IMR-90 (cell line): Measurements from ENCODE around the gene RGR. TPM values are rescaled to one million over a fixed set of nuclear protein-coding genes. Genes with fewer than 3 reads are reported as not detected.

Experiments
- ATAC-seq: fragments of 200-7000 bp; cut with Tn5 transposase; 2 replicates; pipeline ENCODE4 v1.9.1; 2020; ENCODE audit warnings: low read depth, mild to moderate bottlenecking, moderate library complexity
- BruUV-seq: library from RNA; stranded (reverse); fragments of 400-500 nt; replicated peaks from 2 replicates; lab custom pipeline; 2021; lab: Mats Ljungman, UMichigan
- CTCF ChIA-PET: fragments of 300-600 bp; formaldehyde crosslinking; extraction: SDS; loops from one replicate; lab custom pipeline; 2021; ENCODE audit warnings: antibody characterized with exemption; lab: Yijun Ruan, JAX
- POLR2A ChIA-PET: fragments of 300-600 bp; sonication (Branson Sonifier 250); formaldehyde crosslinking; loops from one replicate; lab custom pipeline; 2022; ENCODE audit warnings: antibody characterized with exemption; ENCODE audit not compliant: unreplicated experiment; lab: Charles Lee
- DNase-seq: peaks from one replicate; pipeline ENCODE4 v3.0.0; 2013
- H2AFZ ChIP-seq: replicated peaks from 2 replicates; pipeline ENCODE3; 2013; ENCODE audit warnings: low read length, mild to moderate bottlenecking; ENCODE audit not compliant: poor library complexity
- H2AK5ac ChIP-seq: 2 replicates; pipeline ENCODE4 v1.6.1; 2013; ENCODE audit warnings: low read depth, low read length, inconsistent platforms
- H2AK9ac ChIP-seq: replicated peaks from 2 replicates; pipeline ENCODE3; 2013; ENCODE audit warnings: mild to moderate bottlenecking, low read depth, low read length, moderate library complexity; ENCODE audit not compliant: poor library complexity
- H2BK120ac ChIP-seq: 2 replicates; pipeline ENCODE4 v1.6.1; 2013; ENCODE audit warnings: low read depth, low read length, inconsistent platforms
- H2BK15ac ChIP-seq: 3 replicates; pipeline ENCODE4 v1.6.1; 2013; ENCODE audit warnings: low read depth, low read length, inconsistent platforms
- H2BK20ac ChIP-seq: 2 replicates; pipeline ENCODE4 v1.6.1; 2013; ENCODE audit warnings: low read depth, mild to moderate bottlenecking, inconsistent platforms, low read length, moderate library complexity
- H2BK5ac ChIP-seq: 2 replicates; pipeline ENCODE4 v1.6.1; 2013; ENCODE audit warnings: mild to moderate bottlenecking, low read depth, low read length, inconsistent platforms; ENCODE audit not compliant: poor library complexity, severe bottlenecking
- H3K14ac ChIP-seq: replicated peaks from 2 replicates; pipeline ENCODE4 v1.6.1; 2013; ENCODE audit warnings: low read depth, low read length, inconsistent platforms
- H3K18ac ChIP-seq: 2 replicates; pipeline ENCODE4 v1.6.1; 2013; ENCODE audit warnings: low read depth, low read length, control low read depth
- H3K23ac ChIP-seq: 2 replicates; pipeline ENCODE4 v1.6.1; 2013; ENCODE audit warnings: low read depth, low read length, inconsistent platforms
- H3K27ac ChIP-seq: 2 replicates; pipeline ENCODE4 v1.5.1; 2013; ENCODE audit warnings: mild to moderate bottlenecking, control low read depth, low read length; ENCODE audit not compliant: insufficient read depth
- H3K27me3 ChIP-seq: 2 replicates; pipeline ENCODE4 v1.6.1; 2013; ENCODE audit warnings: low read length; ENCODE audit not compliant: control insufficient read depth, insufficient read depth
- H3K36me3 ChIP-seq: 2 replicates; pipeline ENCODE4 v1.6.1; 2013; ENCODE audit warnings: low read length, mixed read lengths; ENCODE audit not compliant: control insufficient read depth, insufficient read depth
- H3K4ac ChIP-seq: 2 replicates; pipeline ENCODE4 v1.6.1; 2013; ENCODE audit warnings: low read depth, low read length, inconsistent platforms
- H3K4me1 ChIP-seq: 2 replicates; pipeline ENCODE4 v1.6.1; 2013; ENCODE audit warnings: low read length, mixed read lengths; ENCODE audit not compliant: control insufficient read depth, insufficient read depth
- H3K4me2 ChIP-seq: 2 replicates; pipeline ENCODE4 v1.6.1; 2013; ENCODE audit warnings: low read depth, mild to moderate bottlenecking, control low read depth, low read length, moderate library complexity
- H3K4me3 ChIP-seq: 2 replicates; pipeline ENCODE4 v1.5.1; 2013; ENCODE audit warnings: low read depth, mild to moderate bottlenecking, control low read depth, low read length, moderate library complexity; ENCODE audit not compliant: insufficient read depth
- H3K56ac ChIP-seq: 2 replicates; pipeline ENCODE4 v1.6.1; 2013; ENCODE audit warnings: low read length, inconsistent platforms; ENCODE audit not compliant: insufficient read depth; ENCODE audit errors: extremely low read depth
- H3K79me1 ChIP-seq, 2 experiments: 2 replicates each; pipeline ENCODE4 v1.6.1; 2013; ENCODE audit warnings: low read length in 2 of 2, inconsistent platforms in 1 of 2, low read depth in 1 of 2
- H3K9ac ChIP-seq: 2 replicates; pipeline ENCODE4 v1.6.1; 2013; ENCODE audit warnings: low read depth, low read length, control low read depth
- H3K9me1 ChIP-seq: 2 replicates; pipeline ENCODE4 v1.6.1; 2013; ENCODE audit warnings: low read length, inconsistent platforms; ENCODE audit not compliant: insufficient read depth
- H3K9me3 ChIP-seq: 2 replicates; pipeline ENCODE4 v1.6.1; 2013; ENCODE audit warnings: low read length; ENCODE audit not compliant: control insufficient read depth, insufficient read depth
- H4K20me1 ChIP-seq: 2 replicates; pipeline ENCODE4 v1.6.1; 2013; ENCODE audit warnings: low read length, inconsistent platforms; ENCODE audit not compliant: insufficient read depth
- H4K5ac ChIP-seq: 2 replicates; pipeline ENCODE4 v1.6.1; 2013; ENCODE audit warnings: mild to moderate bottlenecking, low read depth, low read length, control low read depth
- H4K8ac ChIP-seq, 2 experiments: 2 replicates each; pipeline ENCODE4 v1.6.1; 2013; ENCODE audit warnings: low read depth in 2 of 2, low read length in 2 of 2, control low read depth in 1 of 2, inconsistent platforms in 1 of 2
- H4K91ac ChIP-seq: 2 replicates; pipeline ENCODE4 v1.6.1; 2013; ENCODE audit warnings: low read depth, low read length, inconsistent platforms; ENCODE audit not compliant: insufficient read depth
- CHD1 ChIP-seq: IDR thresholded peaks from 2 replicates; pipeline ENCODE4 v1.6.1; 2012; ENCODE audit warnings: low read depth, low read length, improper control_type of control experiment
- MAFK ChIP-seq: IDR thresholded peaks from 2 replicates; pipeline ENCODE4 v1.6.1; 2012; ENCODE audit warnings: low read depth, low read length, improper control_type of control experiment
- NFE2L2 ChIP-seq: fragments of 150-350 bp; IDR thresholded peaks from 2 replicates; pipeline ENCODE4 v1.6.1; 2016; ENCODE audit warnings: low read depth, mild to moderate bottlenecking, low read length
- WGBS, 2 experiments: methylation state at CpG; one replicate each; pipeline versions ENCODE4 v1.1.5 to v1.1.7; 2013; ENCODE audit warnings: missing lambda C conversion rate in 2 of 2; ENCODE audit not compliant: insufficient read length in 1 of 2; ENCODE audit errors: extremely low coverage in 2 of 2; 5-methylcytosine and 5-hydroxymethylcytosine counted together
- dilution Hi-C: fragments of 300-500 bp; cut with HindIII; formaldehyde crosslinking; loops from one replicate; pipeline ENCODE4 v1.14.3; 2018; ENCODE audit warnings: low sequenced_read_pairs; ENCODE audit not compliant: unreplicated experiment
- in situ Hi-C: fragments of 300-500 bp; cut with MboI; formaldehyde crosslinking; loops from 3 replicates; pipeline ENCODE4 v1.14.3; 2019; ENCODE audit warnings: low sequenced_read_pairs, inconsistent platforms, mixed read lengths
- intact Hi-C: fragments of 100-400 bp; cut with micrococcal nuclease; formaldehyde crosslinking; loops from 2 replicates; pipeline ENCODE4 v1.10.0; 2022
- polyA plus RNA-seq, 3 experiments: library from polyadenylated mRNA; depleted of rRNA; stranded (reverse); fragments of >200 nt; gene quantifications; 2 replicates each; pipeline ENCODE4 v1.2.3, GENCODE V29; 2012; ENCODE audit warnings: low replicate concordance in 1 of 3
- total RNA-seq: library from RNA; depleted of rRNA; stranded (reverse); fragments of >200 nt; gene quantifications from 2 replicates; pipeline ENCODE4 v1.2.3, GENCODE V29; 2012
- TF ChIP-seq, protein P1 (sequence below): fragments of 150-350 bp; IDR thresholded peaks from 2 replicates; pipeline ENCODE4 v1.6.1; 2016; ENCODE audit warnings: low read depth, mild to moderate bottlenecking, low read length, moderate library complexity, borderline replicate concordance
- TF ChIP-seq, protein P2 (sequence below): fragments of 150-350 bp; IDR thresholded peaks from 2 replicates; pipeline ENCODE4 v1.6.1; 2017; ENCODE audit warnings: mild to moderate bottlenecking, antibody characterized with exemption, low read length, low read depth

Gene RGR
- total and polyA plus RNA-seq, 2 of the 4 experiments (the other 2 are of a cell fraction), result not detected

DNA sequence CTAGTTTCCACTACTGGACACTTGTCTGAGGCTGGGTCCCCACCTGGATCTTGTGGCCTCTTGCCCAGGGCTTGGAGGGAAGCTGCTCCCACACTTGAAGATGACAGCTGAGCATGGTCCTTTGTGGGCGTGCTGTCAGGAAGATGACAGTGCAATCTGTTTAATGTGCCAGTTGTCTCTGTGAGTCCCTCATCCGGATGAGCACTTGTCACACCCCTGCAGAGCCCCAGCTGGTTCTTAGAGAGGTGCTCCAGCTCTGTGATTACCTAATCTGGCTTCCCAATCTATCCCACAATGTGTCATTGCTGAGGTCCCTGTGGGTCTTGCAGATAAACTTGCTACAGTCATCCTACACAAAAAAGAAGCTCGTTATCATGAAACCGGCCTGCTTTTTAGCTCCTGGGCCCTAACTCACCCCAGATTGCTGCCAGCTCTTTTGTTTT, 48.7 kb downstream of the RGR start:
- Histone ChIP-seq H2BK20ac (no peak overlapping the region), H3K9me1 (peaks cover 19% of the 10 kb centered on the region), H2BK15ac (no peak overlapping the region), H2BK5ac (no peak overlapping the region), H2BK120ac (no peak overlapping the region), H3K18ac (no peak overlapping the region), H3K4ac (no peak overlapping the region), H4K20me1 (no peaks in the 10 kb centered on the region), H3K56ac (no peak overlapping the region), H3K27ac (no peak overlapping the region), H3K9ac (no peak overlapping the region), H2AK5ac (no peak overlapping the region), H3K4me3 (no peak overlapping the region), H3K23ac (no peak overlapping the region), H4K8ac (no peak overlapping the region), H3K4me1 (peaks cover 13% of the 10 kb centered on the region), H3K27me3 (peaks cover 4% of the 10 kb centered on the region; the same call in 1 of the 2 replicates), H3K36me3 (no peaks in the 10 kb centered on the region), H3K79me1 (0 out of 4 replicates have a peak, but pooled peaks cover 0 to 4% of the 10 kb centered on the region in 2 experiments), H4K5ac (no peak overlapping the region), H3K4me2 (no peak overlapping the region), H2AK9ac (no peak overlapping the region), H4K91ac (no peak overlapping the region), H3K9me3 (no peaks in the 10 kb centered on the region), H2AFZ (no peak overlapping the region), H3K14ac (no peak overlapping the region)
- ChIA-PET POLR2A (no interaction called here), CTCF (no interaction called here)
- in situ Hi-C loops (no loop called here), intact Hi-C loops (no loop called here), dilution Hi-C loops (no loop called here)
- DNase-seq, result peak; percentile 15
- BruUV-seq, result no TSS peak
- ATAC-seq, result no peak
- TF ChIP-seq CHD1, result no peak
- TF ChIP-seq NFE2L2, result no peak
- TF ChIP-seq, protein P1, sequence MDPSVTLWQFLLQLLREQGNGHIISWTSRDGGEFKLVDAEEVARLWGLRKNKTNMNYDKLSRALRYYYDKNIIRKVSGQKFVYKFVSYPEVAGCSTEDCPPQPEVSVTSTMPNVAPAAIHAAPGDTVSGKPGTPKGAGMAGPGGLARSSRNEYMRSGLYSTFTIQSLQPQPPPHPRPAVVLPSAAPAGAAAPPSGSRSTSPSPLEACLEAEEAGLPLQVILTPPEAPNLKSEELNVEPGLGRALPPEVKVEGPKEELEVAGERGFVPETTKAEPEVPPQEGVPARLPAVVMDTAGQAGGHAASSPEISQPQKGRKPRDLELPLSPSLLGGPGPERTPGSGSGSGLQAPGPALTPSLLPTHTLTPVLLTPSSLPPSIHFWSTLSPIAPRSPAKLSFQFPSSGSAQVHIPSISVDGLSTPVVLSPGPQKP, result no peak
- TF ChIP-seq, protein P2, sequence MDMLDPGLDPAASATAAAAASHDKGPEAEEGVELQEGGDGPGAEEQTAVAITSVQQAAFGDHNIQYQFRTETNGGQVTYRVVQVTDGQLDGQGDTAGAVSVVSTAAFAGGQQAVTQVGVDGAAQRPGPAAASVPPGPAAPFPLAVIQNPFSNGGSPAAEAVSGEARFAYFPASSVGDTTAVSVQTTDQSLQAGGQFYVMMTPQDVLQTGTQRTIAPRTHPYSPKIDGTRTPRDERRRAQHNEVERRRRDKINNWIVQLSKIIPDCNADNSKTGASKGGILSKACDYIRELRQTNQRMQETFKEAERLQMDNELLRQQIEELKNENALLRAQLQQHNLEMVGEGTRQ, result no peak
- TF ChIP-seq MAFK, result no peak
- whole genome bisulfite sequencing, 2 experiments, result 51% methylated on average over 3 of the region's 4 CpGs; no CpG with 5 or more reads in 1 of the 2 experiments
